Endothelial cell of umbilical vein (primary cell): ENCODE measurements around the gene FANCE. TPM values are rescaled to one million over a fixed set of nuclear protein-coding genes. Genes with fewer than 3 reads are reported as not detected.

Source experiments
- BruUV-seq: library from RNA; stranded (reverse); fragments of 400-500 nt; replicated peaks from 2 replicates; lab custom pipeline; 2021; lab: Mats Ljungman, UMichigan
- CTCF ChIA-PET: fragments of 300-600, 350-600 bp; sonication (Branson Sonifier 250); formaldehyde crosslinking; loops from one replicate; lab custom pipeline; 2021; ENCODE audit warnings: antibody characterized with exemption, inconsistent platforms; lab: Charles Lee
- POLR2A ChIA-PET: fragments of 300-600, 350-600 bp; sonication (Branson Sonifier 250); formaldehyde crosslinking; loops from one replicate; lab custom pipeline; 2021; ENCODE audit warnings: antibody characterized with exemption, inconsistent platforms; lab: Charles Lee
- DNase-seq: peaks from one replicate; pipeline ENCODE4 v3.0.0-alpha.2; 2011; ENCODE audit warnings: low read depth, low spot score
- FAIRE-seq: peaks from 2 replicates; lab custom pipeline; 2011; peaks lifted over from hg19 to GRCh38; lab: Jason Lieb, UNC
- H2AFZ ChIP-seq: 2 replicates; pipeline ENCODE4 v1.6.0; 2012; ENCODE audit warnings: low read depth, low read length, control low read depth, inconsistent platforms
- H3K27ac ChIP-seq: 2 replicates; pipeline ENCODE4 v1.5.1; 2011; ENCODE audit warnings: low read depth, mild to moderate bottlenecking, control low read depth, low read length, moderate library complexity; ENCODE audit not compliant: insufficient read depth
- H3K27me3 ChIP-seq, 2 experiments: 2 replicates each; pipeline versions ENCODE4 v1.6.0 to v1.6.1; 2011; ENCODE audit warnings: low read length in 2 of 2, mixed read lengths in 1 of 2; ENCODE audit not compliant: control insufficient read depth in 2 of 2, insufficient read depth in 2 of 2
- H3K36me3 ChIP-seq, 2 experiments: 2 replicates in 1 of 2; 3 replicates in 1 of 2; pipeline ENCODE4 v1.5.1; 2011; ENCODE audit warnings: low read length in 2 of 2, mild to moderate bottlenecking in 1 of 2, moderate library complexity in 1 of 2; ENCODE audit not compliant: control insufficient read depth in 2 of 2, insufficient read depth in 2 of 2; ENCODE audit errors: extremely low read depth in 1 of 2
- H3K4me1 ChIP-seq: 3 replicates; pipeline ENCODE4 v1.5.1; 2011; ENCODE audit warnings: mild to moderate bottlenecking, low read length; ENCODE audit not compliant: control insufficient read depth, insufficient read depth; ENCODE audit errors: extremely low read depth
- H3K4me2 ChIP-seq: 2 replicates; pipeline ENCODE4 v1.6.1; 2011; ENCODE audit warnings: low read length, control low read depth, mixed read lengths; ENCODE audit not compliant: insufficient read depth
- H3K4me3 ChIP-seq, 3 experiments: fragments of 200-600 bp in 1 of 3; sonication (generic), shearing (Covaris generic) in 1 of 3; replicated peaks in 1 of 3; 2 replicates each; pipeline ENCODE4 v1.5.1; 2011 to 2016; ENCODE audit warnings: control low read depth in 3 of 3, low read length in 3 of 3, mild to moderate bottlenecking in 2 of 3, inconsistent platforms in 1 of 3, low read depth in 1 of 3, moderate library complexity in 1 of 3; ENCODE audit not compliant: insufficient read depth in 1 of 3
- H3K79me2 ChIP-seq: 2 replicates; pipeline ENCODE4 v1.6.0; 2012; ENCODE audit warnings: low read length, inconsistent platforms; ENCODE audit not compliant: control insufficient read depth, insufficient read depth
- H3K9ac ChIP-seq: replicated peaks from 2 replicates; pipeline ENCODE3; 2011; ENCODE audit warnings: low read length, control low read depth; ENCODE audit not compliant: insufficient read depth; ENCODE audit errors: extremely low read depth
- H3K9me1 ChIP-seq: replicated peaks from 3 replicates; pipeline ENCODE4 v1.6.0; 2011; ENCODE audit warnings: mild to moderate bottlenecking, low read length; ENCODE audit not compliant: control insufficient read depth, insufficient read depth; ENCODE audit errors: extremely low read depth
- H3K9me3 ChIP-seq: replicated peaks from 2 replicates; pipeline ENCODE4 v1.5.1; 2012; ENCODE audit warnings: low read length, inconsistent platforms; ENCODE audit not compliant: control insufficient read depth, insufficient read depth
- H4K20me1 ChIP-seq: replicated peaks from 2 replicates; pipeline ENCODE3; 2011; ENCODE audit warnings: mild to moderate bottlenecking, low read length; ENCODE audit not compliant: control insufficient read depth, insufficient read depth; ENCODE audit errors: extremely low read depth
- EZH2 ChIP-seq: IDR thresholded peaks from 2 replicates; pipeline ENCODE4 v1.6.1; 2012; ENCODE audit warnings: borderline replicate concordance, low read depth, mild to moderate bottlenecking, moderate library complexity, low read length, inconsistent platforms; ENCODE audit not compliant: severe bottlenecking
- FOS ChIP-seq: IDR thresholded peaks from 2 replicates; pipeline ENCODE4 v1.6.1; 2011; ENCODE audit warnings: mild to moderate bottlenecking, low read length, moderate library complexity, borderline replicate concordance; ENCODE audit not compliant: insufficient read depth
- GATA2 ChIP-seq: IDR thresholded peaks from 2 replicates; pipeline ENCODE4 v1.7.0; 2011; ENCODE audit warnings: low read depth, mild to moderate bottlenecking, moderate library complexity, mixed read lengths, low read length; ENCODE audit not compliant: insufficient read length, insufficient read depth
- JUN ChIP-seq: IDR thresholded peaks from 2 replicates; pipeline ENCODE4 v1.6.1; 2011; ENCODE audit warnings: borderline replicate concordance, low read depth; ENCODE audit not compliant: insufficient read length, insufficient read depth
- MYC ChIP-seq: IDR thresholded peaks from one replicate; pipeline ENCODE4 v1.6.1; 2011; ENCODE audit warnings: mild to moderate bottlenecking, low read depth, low read length
- POLR2A ChIP-seq: IDR thresholded peaks from 2 replicates; pipeline ENCODE4 v1.6.1; 2012; ENCODE audit warnings: low read depth, mild to moderate bottlenecking, control low read depth, low read length
- POLR2AphosphoS5 ChIP-seq: IDR thresholded peaks from 2 replicates; pipeline ENCODE4 v1.6.1; 2012; ENCODE audit warnings: low read depth, mild to moderate bottlenecking, control low read depth, low read length, moderate library complexity; ENCODE audit not compliant: insufficient read depth
- dilution Hi-C: fragments of 300-500 bp; cut with MboI; formaldehyde crosslinking; loops from one replicate; pipeline ENCODE4 v1.15.0; 2019; ENCODE audit warnings: low sequenced_read_pairs; ENCODE audit not compliant: extremely low pct_ligation_motif_present
- intact Hi-C: fragments of 100-400 bp; cut with micrococcal nuclease; formaldehyde crosslinking; loops from one replicate; pipeline ENCODE4 v1.10.0; 2022
- polyA plus RNA-seq, 4 experiments: library from polyadenylated mRNA; depleted of rRNA in 3 of 4; stranded (reverse) in 3 of 4; unstranded in 1 of 4; fragments of >200 nt; gene quantifications; 2 replicates each; pipeline versions ENCODE4 v1.2.1 to v1.2.3, GENCODE V29; 2011 to 2012; ENCODE audit warnings: missing spikeins in 1 of 4
- total RNA-seq: library from RNA; stranded (reverse); gene quantifications from 2 replicates; pipeline ENCODE4 v1.2.3, GENCODE V29; 2021
- TF ChIP-seq, protein P1 (sequence below): IDR thresholded peaks from 2 replicates; pipeline ENCODE4 v1.6.1; 2011; ENCODE audit not compliant: insufficient read depth, insufficient read length
- TF ChIP-seq, protein P2 (sequence below), 2 donors: IDR thresholded peaks; 1 replicate in 1 of 2; 2 replicates in 1 of 2; pipeline ENCODE4 v1.5.1; 2011; ENCODE audit warnings: low read length in 2 of 2, mild to moderate bottlenecking in 2 of 2, moderate library complexity in 2 of 2, control low read depth in 1 of 2, inconsistent platforms in 1 of 2, low read depth in 1 of 2; ENCODE audit not compliant: insufficient read depth in 1 of 2; ENCODE audit errors: extremely low read depth in 1 of 2

FANCE gene
- total and polyA plus RNA-seq, 2 donors (not counting 3 experiments of a cell fraction or from before 2014, with no cell fraction given), result 9.1 to 12.7 TPM

DNA sequence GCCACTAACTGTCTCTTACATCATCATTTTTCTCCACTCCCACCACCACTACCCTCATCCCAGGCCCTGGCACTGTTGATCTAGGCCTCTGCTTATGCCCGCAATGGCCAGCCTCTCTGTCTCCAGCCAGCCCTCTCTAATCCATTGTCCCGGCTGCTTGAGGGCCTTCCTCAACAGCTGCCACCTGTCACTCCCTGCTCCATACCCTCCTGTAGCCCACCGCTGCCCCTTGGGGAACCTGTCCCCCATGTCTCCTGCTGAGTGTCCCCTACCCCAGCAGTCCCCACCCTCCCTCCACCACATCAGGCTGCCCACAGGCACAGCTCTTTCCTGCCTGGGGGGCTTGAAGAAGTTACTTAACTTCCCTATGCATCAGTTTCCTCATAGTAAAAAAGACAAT lies 31.4 kb downstream of the FANCE start:
- Histone ChIP-seq H3K4me2 (no peak overlapping the region), H3K9me1 (no peaks in the 10 kb centered on the region), H3K27ac (no peak overlapping the region), H3K9ac (no peak overlapping the region), H3K4me1 (no peaks in the 10 kb centered on the region), H3K36me3 (no peaks in the 10 kb centered on the region), H4K20me1 (no peaks in the 10 kb centered on the region), H3K9me3 (no peaks in the 10 kb centered on the region), H3K79me2 (no peaks in the 10 kb centered on the region), H3K27me3 (no peaks in the 10 kb centered on the region), H3K4me3 (no peak overlapping the region), H2AFZ (no peak overlapping the region)
- CTCF ChIA-PET, result no interaction called here
- FAIRE-seq, result no peak
- BruUV-seq, result no TSS peak
- DNase-seq, result no peak
- intact Hi-C loops (no loop called here), dilution Hi-C loops (no loop called here)
- TF ChIP-seq, protein P1, sequence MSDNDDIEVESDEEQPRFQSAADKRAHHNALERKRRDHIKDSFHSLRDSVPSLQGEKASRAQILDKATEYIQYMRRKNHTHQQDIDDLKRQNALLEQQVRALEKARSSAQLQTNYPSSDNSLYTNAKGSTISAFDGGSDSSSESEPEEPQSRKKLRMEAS, result no peak
- no peak for TF ChIP-seq POLR2A
- TF ChIP-seq GATA2, result no peak
- TF ChIP-seq POLR2AphosphoS5, result no peak
- TF ChIP-seq FOS, result no peak
- no peak for TF ChIP-seq EZH2
- POLR2A ChIA-PET, result no interaction called here

GRCh38 chr6:35483893-35484645 lies 31.9 kb downstream of the FANCE start:
- dilution Hi-C loops (no loop called here), intact Hi-C loops (no loop called here)
- Histone ChIP-seq H3K27ac (no peak overlapping the region), H3K36me3 (no peaks in the 10 kb centered on the region), H3K4me3 (no peak overlapping the region), H3K4me1 (no peaks in the 10 kb centered on the region), H2AFZ (no peak overlapping the region), H3K4me2 (no peak overlapping the region), H4K20me1 (no peaks in the 10 kb centered on the region), H3K9ac (no peak overlapping the region), H3K27me3 (no peaks in the 10 kb centered on the region), H3K9me3 (no peaks in the 10 kb centered on the region), H3K79me2 (no peaks in the 10 kb centered on the region), H3K9me1 (no peaks in the 10 kb centered on the region)
- DNase-seq (no peak), FAIRE-seq (no peak)
- BruUV-seq, result no TSS peak
- CTCF ChIA-PET, result no interaction called here
- POLR2A ChIA-PET, result no interaction called here
- TF ChIP-seq POLR2AphosphoS5 (no peak), POLR2A (no peak), FOS (no peak), MYC (no peak), JUN (no peak), GATA2 (no peak), EZH2 (no peak)
- TF ChIP-seq, protein P2, sequence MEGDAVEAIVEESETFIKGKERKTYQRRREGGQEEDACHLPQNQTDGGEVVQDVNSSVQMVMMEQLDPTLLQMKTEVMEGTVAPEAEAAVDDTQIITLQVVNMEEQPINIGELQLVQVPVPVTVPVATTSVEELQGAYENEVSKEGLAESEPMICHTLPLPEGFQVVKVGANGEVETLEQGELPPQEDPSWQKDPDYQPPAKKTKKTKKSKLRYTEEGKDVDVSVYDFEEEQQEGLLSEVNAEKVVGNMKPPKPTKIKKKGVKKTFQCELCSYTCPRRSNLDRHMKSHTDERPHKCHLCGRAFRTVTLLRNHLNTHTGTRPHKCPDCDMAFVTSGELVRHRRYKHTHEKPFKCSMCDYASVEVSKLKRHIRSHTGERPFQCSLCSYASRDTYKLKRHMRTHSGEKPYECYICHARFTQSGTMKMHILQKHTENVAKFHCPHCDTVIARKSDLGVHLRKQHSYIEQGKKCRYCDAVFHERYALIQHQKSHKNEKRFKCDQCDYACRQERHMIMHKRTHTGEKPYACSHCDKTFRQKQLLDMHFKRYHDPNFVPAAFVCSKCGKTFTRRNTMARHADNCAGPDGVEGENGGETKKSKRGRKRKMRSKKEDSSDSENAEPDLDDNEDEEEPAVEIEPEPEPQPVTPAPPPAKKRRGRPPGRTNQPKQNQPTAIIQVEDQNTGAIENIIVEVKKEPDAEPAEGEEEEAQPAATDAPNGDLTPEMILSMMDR (IDR thresholded peaks at IDR 0.05; ENCODE audit: extremely low read depth in 1 of 2, insufficient read depth in 1 of 2, low read depth in 1 of 2, low read length in 2 of 2), result no peak
- TF ChIP-seq, protein P1, result no peak
